M059J (cell line): ENCODE data around the gene RTKN2. TPM values are rescaled to one million over a fixed set of nuclear protein-coding genes. Genes with fewer than 3 reads are reported as not detected.
A peak's percentile ranks its signal among the peaks of the same experiment; 100 is the strongest.
"Not testable (repeated sequence)": the region's sequence is repeated elsewhere in the genome, so short reads cannot be mapped to it uniquely, and the experiment has no call there.

Source experiments
- DNase-seq: peaks from one replicate; pipeline ENCODE4 v3.0.0-alpha.2; 2012; ENCODE audit warnings: low read depth
- total RNA-seq: library from RNA; depleted of rRNA; stranded (reverse); fragments of >200 nt; shearing (Covaris generic); gene quantifications from 2 replicates; pipeline ENCODE4 v1.2.3, GENCODE V29; 2014

RTKN2 gene
- total RNA-seq, 1 experiment from 2014 or later = 7.9 TPM

- no peak for DNase-seq
Measured at GRCh38 chr10:62259998-62260397, 8.6 kb downstream of the RTKN2 start.

DNA sequence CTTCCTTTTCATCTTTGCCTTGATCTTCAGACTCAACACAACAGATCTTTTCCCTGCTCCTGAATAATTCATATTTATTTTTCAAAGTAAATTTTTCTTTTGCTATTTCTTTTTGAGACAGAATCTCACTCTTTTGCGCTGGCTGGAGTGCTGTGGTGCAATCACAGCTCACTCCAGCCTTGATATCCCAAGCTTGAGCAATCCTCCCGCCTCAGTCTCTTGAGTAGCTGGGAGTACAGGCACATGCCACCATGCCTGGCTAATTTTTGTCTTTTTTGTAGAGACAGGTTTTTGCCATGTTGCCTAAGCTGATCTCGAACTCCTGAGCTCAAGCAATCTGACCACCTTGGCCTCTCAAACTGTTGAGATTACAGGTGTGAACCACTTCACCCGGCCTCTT, 9.2 kb downstream of the RTKN2 start:
- no peak for DNase-seq

GRCh38 chr10:62258926-62259325, 9.7 kb downstream of the RTKN2 start:
- DNase-seq = no peak

- no peak for DNase-seq
Measured at GRCh38 chr10:62253704-62254103, 14.9 kb downstream of the RTKN2 start.

- no peak for DNase-seq
Measured at GRCh38 chr10:62252051-62252450, 16.6 kb downstream of the RTKN2 start.

- DNase-seq = peak; percentile 94
Measured at GRCh38 chr10:62250594-62251198, 17.9 kb downstream of the RTKN2 start.

- no peak for DNase-seq
Measured at GRCh38 chr10:62249957-62250356, 18.7 kb downstream of the RTKN2 start.

- peak; percentile 25 for DNase-seq
Measured at GRCh38 chr10:62248465-62248864, 20.2 kb downstream of the RTKN2 start.

GRCh38 chr10:62244785-62245467, 23.7 kb downstream of the RTKN2 start:
- peak; percentile 79 for DNase-seq

- DNase-seq = no peak
Measured at GRCh38 chr10:62244088-62244487, 24.6 kb downstream of the RTKN2 start.

GRCh38 chr10:62243647-62243997, 25.0 kb downstream of the RTKN2 start:
- DNase-seq = no peak

DNA sequence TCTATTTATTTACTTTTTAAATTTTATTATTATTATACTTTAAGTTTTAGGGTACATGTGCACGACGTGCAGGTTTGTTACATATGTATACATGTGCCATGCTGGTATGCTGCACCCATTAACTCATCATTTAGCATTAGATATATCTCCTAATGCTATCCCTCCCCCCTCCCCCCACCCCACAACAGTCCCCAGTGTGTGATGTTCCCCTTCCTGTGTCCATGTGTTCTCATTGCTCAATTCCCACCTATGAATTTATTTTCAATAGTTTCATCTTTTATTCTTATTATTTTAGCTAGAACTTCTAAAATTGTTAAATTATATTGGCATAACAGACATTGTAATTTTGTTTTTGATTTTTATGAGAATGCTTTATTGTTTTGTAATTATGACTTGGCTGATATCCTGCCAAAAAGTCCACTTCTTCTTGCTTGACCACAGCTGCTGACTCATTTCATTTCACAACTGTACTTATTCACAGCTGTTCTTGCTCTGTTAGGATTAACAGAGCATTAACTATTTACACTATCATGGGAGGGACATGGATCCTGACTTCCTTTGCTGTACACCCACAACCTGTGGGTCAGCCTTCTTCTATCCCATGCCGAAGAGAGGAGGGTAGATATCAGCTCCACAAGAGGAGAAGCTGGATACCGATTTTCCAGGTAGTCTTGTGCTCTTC, 25.5 kb downstream of the RTKN2 start:
- DNase-seq = peak; percentile 92

DNA sequence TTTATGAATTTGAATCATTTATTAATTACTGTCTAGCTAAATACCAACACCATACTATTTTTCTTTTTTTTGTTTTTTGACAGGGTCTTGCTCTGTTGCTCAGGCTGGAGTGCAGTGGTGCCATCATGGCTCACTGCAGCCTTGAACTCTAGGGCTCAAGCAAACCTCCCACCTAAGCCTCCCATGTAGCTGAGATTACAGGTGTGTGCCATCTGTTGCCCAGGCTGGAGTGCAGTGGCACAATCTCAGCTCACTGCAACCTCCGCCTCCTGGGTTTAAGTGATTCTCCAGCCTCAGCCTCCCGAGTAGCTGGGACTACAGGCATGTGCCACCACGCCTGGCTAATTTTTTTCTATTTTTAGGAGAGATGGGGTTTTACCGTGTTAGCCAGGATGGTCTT, 27.1 kb downstream of the RTKN2 start:
- DNase-seq = not testable (repeated sequence)

DNA sequence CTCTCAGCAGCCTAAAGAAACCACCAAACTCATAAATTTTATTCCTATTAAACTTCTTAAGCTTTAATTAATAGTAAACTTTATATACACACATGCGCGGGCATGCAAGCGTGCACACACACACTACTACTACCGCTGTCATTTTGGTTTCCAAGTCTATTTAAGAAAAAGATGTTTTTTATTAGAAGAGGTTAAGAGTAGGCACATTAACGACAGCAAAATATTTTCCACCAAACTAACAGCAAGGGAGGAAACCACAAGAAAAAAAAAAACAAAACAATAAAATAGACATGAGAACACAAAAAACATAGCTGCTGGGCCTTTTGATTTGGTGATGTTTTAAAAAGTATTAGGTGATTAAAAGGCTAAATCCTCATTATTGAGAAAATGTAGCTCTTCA, 28.6 kb downstream of the RTKN2 start:
- DNase-seq = peak; percentile 37

DNA sequence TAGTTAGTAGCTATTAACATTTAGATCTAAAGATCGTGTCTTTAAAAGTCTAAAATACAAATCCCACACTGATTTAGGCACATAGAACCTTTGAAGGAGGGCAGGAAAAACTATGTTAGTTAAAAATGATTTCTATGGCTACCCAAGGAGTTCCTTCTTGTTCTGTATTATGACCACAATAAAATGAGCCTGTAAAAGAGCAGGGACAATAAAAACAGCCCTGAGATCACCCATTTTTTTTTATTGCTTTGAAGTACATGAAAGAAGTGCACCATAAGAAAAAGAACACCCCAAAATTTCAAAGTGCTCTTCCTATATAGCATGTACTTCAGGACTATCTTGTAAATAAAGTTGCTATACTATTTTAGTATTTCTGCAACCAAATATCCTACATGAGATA, 29.8 kb downstream of the RTKN2 start:
- no peak for DNase-seq

DNA sequence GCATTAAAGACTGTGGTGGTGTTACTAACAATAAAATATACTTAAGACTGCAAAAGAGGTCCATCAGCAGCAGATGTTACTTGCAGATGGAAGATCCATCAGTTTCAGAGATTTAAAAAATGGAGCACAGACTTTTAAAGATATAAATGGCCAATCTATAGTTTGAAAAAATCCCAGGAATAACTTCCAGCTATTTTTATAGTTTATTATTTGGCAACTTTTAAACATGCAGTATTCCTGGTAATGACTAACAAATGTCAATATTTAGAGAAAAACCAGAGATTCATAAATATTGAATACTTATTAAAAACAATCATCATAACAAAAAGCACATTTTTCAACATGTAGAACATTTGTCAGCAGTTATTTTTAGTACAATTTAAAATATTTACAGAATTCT, 30.7 kb downstream of the RTKN2 start:
- DNase-seq = no peak

GRCh38 chr10:62237506-62237905, 31.1 kb downstream of the RTKN2 start:
- no peak for DNase-seq

GRCh38 chr10:62234077-62234605, 34.5 kb downstream of the RTKN2 start:
- no peak for DNase-seq

DNA sequence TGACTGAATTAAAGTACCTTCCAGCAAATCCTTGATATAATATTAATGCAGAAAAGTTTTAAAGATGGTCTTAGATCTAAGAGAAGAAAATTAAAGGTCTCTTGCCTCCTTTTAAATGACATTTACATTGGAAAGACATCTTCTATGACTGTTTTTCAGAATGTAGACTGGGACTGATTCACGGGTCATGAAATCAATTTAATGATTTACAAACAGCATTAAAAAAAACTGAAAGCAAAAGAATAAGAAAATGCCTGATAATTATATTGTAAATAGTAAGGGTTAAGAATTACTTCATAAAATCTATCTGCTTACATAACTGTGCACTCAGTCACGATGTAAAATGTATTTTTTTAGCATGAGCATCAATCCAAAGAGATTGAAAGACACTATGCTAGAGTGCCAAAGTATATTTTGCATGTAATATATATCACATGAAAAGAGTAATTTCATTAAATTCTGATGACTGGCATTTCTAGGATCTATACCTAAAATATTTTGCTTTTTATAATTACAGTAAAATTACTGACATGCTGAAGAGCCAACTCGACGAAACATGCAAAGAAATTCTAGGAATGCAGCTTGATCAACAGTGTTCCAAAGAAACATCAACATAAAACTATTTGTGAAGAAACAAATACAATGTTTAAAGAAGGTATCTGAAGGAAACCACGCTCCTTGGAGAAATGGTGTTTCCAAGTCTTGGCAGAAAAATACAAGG, 35.1 kb downstream of the RTKN2 start:
- DNase-seq = peak; percentile 21

GRCh38 chr10:62231805-62232204, 36.8 kb downstream of the RTKN2 start:
- DNase-seq = peak; percentile 33

DNA sequence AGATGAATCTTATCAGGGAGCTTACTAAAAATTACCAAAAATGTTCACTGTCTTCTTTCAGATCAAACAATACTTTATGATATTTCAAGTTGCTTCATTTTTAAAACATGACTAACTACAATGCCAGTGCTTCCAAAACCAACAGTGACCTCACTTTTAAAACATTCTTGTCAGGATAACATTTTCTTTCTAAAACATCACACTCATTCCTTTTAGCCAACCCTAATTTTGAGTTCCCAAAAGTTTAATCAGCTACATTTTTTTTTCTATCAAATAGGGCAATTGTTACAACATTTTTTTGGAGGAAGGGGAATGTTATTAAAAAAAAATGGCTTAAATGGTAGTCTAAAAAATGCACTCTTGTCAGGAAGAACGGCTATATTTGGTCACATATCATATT, 37.3 kb downstream of the RTKN2 start:
- peak; percentile 83 for DNase-seq
